SJSA1 (cell line): ENCODE results near the gene MFSD11. TPM values are rescaled to one million over a fixed set of nuclear protein-coding genes. Genes with fewer than 3 reads are reported as not detected.
"Not testable (repeated sequence)": the region's sequence is repeated elsewhere in the genome, so short reads cannot be mapped to it uniquely, and the experiment has no call there.

Source experiments
- DNase-seq, 2 experiments: peaks; one replicate each; pipeline ENCODE4 v3.0.0-alpha.2; 2015 to 2020; ENCODE audit warnings: low spot score in 2 of 2, low read depth in 1 of 2
- H3K27ac ChIP-seq: fragments of 250-450 bp; sonication (Bioruptor Pico); 2 replicates; pipeline ENCODE4 v1.5.1; 2020; ENCODE audit warnings: mild to moderate bottlenecking, moderate library complexity
- H3K27me3 ChIP-seq: fragments of 250-450 bp; sonication (Bioruptor Pico); replicated peaks from 2 replicates; pipeline ENCODE4 v1.5.1; 2020; ENCODE audit warnings: mild to moderate bottlenecking, moderate library complexity
- H3K36me3 ChIP-seq: fragments of 250-450 bp; sonication (Bioruptor Pico); 2 replicates; pipeline ENCODE4 v1.5.1; 2020; ENCODE audit warnings: mild to moderate bottlenecking
- H3K4me1 ChIP-seq: fragments of 250-450 bp; sonication (Bioruptor Pico); replicated peaks from 2 replicates; pipeline ENCODE4 v1.6.1; 2021; ENCODE audit warnings: mild to moderate bottlenecking
- H3K4me3 ChIP-seq: fragments of 250-450 bp; sonication (Bioruptor Pico); 2 replicates; pipeline ENCODE4 v1.5.1; 2020; ENCODE audit warnings: mild to moderate bottlenecking
- H3K9me3 ChIP-seq: fragments of 250-450 bp; sonication (Bioruptor Pico); replicated peaks from 2 replicates; pipeline ENCODE4 v1.5.1; 2020; ENCODE audit warnings: mild to moderate bottlenecking
- total RNA-seq: library from RNA; depleted of rRNA; stranded (reverse); fragments of >200 nt; shearing (Covaris generic); gene quantifications from 2 replicates; pipeline ENCODE4 v1.2.3, GENCODE V29; 2014

The MFSD11 gene
- total RNA-seq, 1 experiment from 2014 or later, result 37.3 TPM

GRCh38 chr17:76797241-76797840, 59.4 kb downstream of the MFSD11 start:
- no peak overlapping the region for H3K4me3 ChIP-seq
- no peak overlapping the region for H3K27ac ChIP-seq
- H3K4me1 ChIP-seq, result peaks cover 17% of the 10 kb centered on the region
- no peaks in the 10 kb centered on the region for H3K36me3 ChIP-seq
- H3K27me3 ChIP-seq, result no peaks in the 10 kb centered on the region
- no peak for DNase-seq
- no peaks in the 10 kb centered on the region for H3K9me3 ChIP-seq

GRCh38 chr17:76801706-76802105, 63.8 kb downstream of the MFSD11 start:
- no peaks in the 10 kb centered on the region for H3K27me3 ChIP-seq
- no peak for DNase-seq
- no peaks in the 10 kb centered on the region for H3K9me3 ChIP-seq
- H3K27ac ChIP-seq, result no peak overlapping the region
- peaks cover 15% of the 10 kb centered on the region for H3K4me1 ChIP-seq
- no peak overlapping the region for H3K4me3 ChIP-seq
- no peaks in the 10 kb centered on the region for H3K36me3 ChIP-seq

- no peak overlapping the region for H3K27ac ChIP-seq
- DNase-seq, result no peak
- no peaks in the 10 kb centered on the region for H3K36me3 ChIP-seq
- no peaks in the 10 kb centered on the region for H3K9me3 ChIP-seq
- peaks cover 16% of the 10 kb centered on the region for H3K4me1 ChIP-seq
- no peak overlapping the region for H3K4me3 ChIP-seq
- no peaks in the 10 kb centered on the region for H3K27me3 ChIP-seq
These were observed 67.4 kb downstream of the MFSD11 start for GRCh38 chr17:76805319-76805718.

- not testable (repeated sequence) for H3K9me3 ChIP-seq, H3K4me3 ChIP-seq, H3K27ac ChIP-seq, DNase-seq, H3K36me3 ChIP-seq, H3K27me3 ChIP-seq
- H3K4me1 ChIP-seq, result peaks cover 16% of the 10 kb centered on the region
These were observed 68.2 kb downstream of the MFSD11 start for GRCh38 chr17:76806151-76806550.

- H3K4me1 ChIP-seq, result peaks cover 16% of the 10 kb centered on the region
- not testable (repeated sequence) for H3K27ac ChIP-seq, H3K27me3 ChIP-seq, H3K9me3 ChIP-seq, H3K4me3 ChIP-seq, H3K36me3 ChIP-seq, DNase-seq
These were observed 68.8 kb downstream of the MFSD11 start for GRCh38 chr17:76806767-76807166.

- Histone ChIP-seq H3K4me3 (no peak overlapping the region), H3K27ac (no peak overlapping the region), H3K27me3 (no peaks in the 10 kb centered on the region), H3K4me1 (peaks cover 16% of the 10 kb centered on the region), H3K9me3 (no peaks in the 10 kb centered on the region), H3K36me3 (no peaks in the 10 kb centered on the region)
- DNase-seq, result peak in 1 of 2 experiments; percentile 68
These were observed 70.4 kb downstream of the MFSD11 start for GRCh38 chr17:76808326-76808725.

GRCh38 chr17:76810956-76811355, 73.0 kb downstream of the MFSD11 start:
- no peaks in the 10 kb centered on the region for H3K36me3 ChIP-seq
- H3K27ac ChIP-seq, result no peak overlapping the region
- no peaks in the 10 kb centered on the region for H3K9me3 ChIP-seq
- H3K4me1 ChIP-seq, result peaks cover 10% of the 10 kb centered on the region
- no peaks in the 10 kb centered on the region for H3K27me3 ChIP-seq
- H3K4me3 ChIP-seq, result no peak overlapping the region
- no peak for DNase-seq

- Histone ChIP-seq H3K9me3 (no peaks in the 10 kb centered on the region), H3K27me3 (no peaks in the 10 kb centered on the region), H3K4me3 (no peak overlapping the region), H3K36me3 (no peaks in the 10 kb centered on the region), H3K4me1 (peaks cover 16% of the 10 kb centered on the region), H3K27ac (no peak overlapping the region)
- no peak for DNase-seq
These were observed 73.9 kb downstream of the MFSD11 start for GRCh38 chr17:76811834-76812233.

- no peaks in the 10 kb centered on the region for H3K36me3 ChIP-seq
- peaks cover 16% of the 10 kb centered on the region for H3K4me1 ChIP-seq
- H3K4me3 ChIP-seq, result no peak overlapping the region
- no peak for DNase-seq
- no peaks in the 10 kb centered on the region for H3K27me3 ChIP-seq
- H3K27ac ChIP-seq, result no peak overlapping the region
- H3K9me3 ChIP-seq, result no peaks in the 10 kb centered on the region
These were observed 74.3 kb downstream of the MFSD11 start for GRCh38 chr17:76812263-76812662.

GRCh38 chr17:76812968-76813367, 75.0 kb downstream of the MFSD11 start:
- H3K9me3 ChIP-seq, result no peaks in the 10 kb centered on the region
- H3K27ac ChIP-seq, result no peak overlapping the region
- no peak for DNase-seq
- H3K27me3 ChIP-seq, result no peaks in the 10 kb centered on the region
- no peak overlapping the region for H3K4me3 ChIP-seq
- H3K36me3 ChIP-seq, result no peaks in the 10 kb centered on the region
- H3K4me1 ChIP-seq, result peaks cover 9% of the 10 kb centered on the region

- not testable (repeated sequence) for H3K27me3 ChIP-seq, H3K27ac ChIP-seq
These were observed 78.1 kb downstream of the MFSD11 start for GRCh38 chr17:76815907-76816589.

GRCh38 chr17:76816590-76817135, 78.7 kb downstream of the MFSD11 start:
- Histone ChIP-seq H3K36me3 (no peaks in the 10 kb centered on the region), H3K4me3 (no peak overlapping the region), H3K9me3 (no peaks in the 10 kb centered on the region), H3K27ac (no peak overlapping the region), H3K27me3 (no peaks in the 10 kb centered on the region), H3K4me1 (0 out of 2 replicates have a peak, but pooled peaks cover 5% of the 10 kb centered on the region)
- DNase-seq, result peak; percentile 71 to 72

More at GRCh38 chr17:76815907-76816589, 78.1 kb downstream of the MFSD11 start:
- H3K4me1 ChIP-seq, H3K9me3 ChIP-seq, DNase-seq, H3K4me3 ChIP-seq, H3K36me3 ChIP-seq: not testable (repeated sequence)

GRCh38 chr17:76820039-76820438, 82.1 kb downstream of the MFSD11 start:
- Histone ChIP-seq H3K27ac (no peak overlapping the region), H3K4me3 (no peak overlapping the region), H3K4me1 (0 out of 2 replicates have a peak, but pooled peaks cover 5% of the 10 kb centered on the region), H3K9me3 (no peaks in the 10 kb centered on the region), H3K36me3 (no peaks in the 10 kb centered on the region), H3K27me3 (no peaks in the 10 kb centered on the region)
- DNase-seq, result no peak

- Histone ChIP-seq H3K27ac (no peak overlapping the region), H3K4me3 (no peak overlapping the region), H3K4me1 (0 out of 2 replicates have a peak, but pooled peaks cover 5% of the 10 kb centered on the region), H3K9me3 (no peaks in the 10 kb centered on the region), H3K36me3 (no peaks in the 10 kb centered on the region), H3K27me3 (no peaks in the 10 kb centered on the region)
- DNase-seq, result no peak
These were observed 82.6 kb downstream of the MFSD11 start for GRCh38 chr17:76820561-76820960.
